Measurements from ENCODE around the gene PILRA.

GRCh38 chr7:100411101-100411500 lies 37.8 kb downstream of the PILRA start:
- TF ChIP-seq CTCF (IDR thresholded peaks at IDR 0.05; ENCODE audit: poor library complexity) (no peak), EZH2phosphoT487 (IDR thresholded peaks at IDR 0.05; ENCODE audit: low read depth, severe bottlenecking, unreplicated experiment) (no peak)

All from hepatocyte (in vitro differentiated cells).